Measurements from ENCODE around the gene TBL1XR1. TPM values are rescaled to one million over a fixed set of nuclear protein-coding genes. Genes with fewer than 3 reads are reported as not detected.

Gene TBL1XR1
- total and polyA plus RNA-seq, 2 of the 4 experiments (the other 2 are of a cell fraction) = 25.2 to 170 TPM

DNA sequence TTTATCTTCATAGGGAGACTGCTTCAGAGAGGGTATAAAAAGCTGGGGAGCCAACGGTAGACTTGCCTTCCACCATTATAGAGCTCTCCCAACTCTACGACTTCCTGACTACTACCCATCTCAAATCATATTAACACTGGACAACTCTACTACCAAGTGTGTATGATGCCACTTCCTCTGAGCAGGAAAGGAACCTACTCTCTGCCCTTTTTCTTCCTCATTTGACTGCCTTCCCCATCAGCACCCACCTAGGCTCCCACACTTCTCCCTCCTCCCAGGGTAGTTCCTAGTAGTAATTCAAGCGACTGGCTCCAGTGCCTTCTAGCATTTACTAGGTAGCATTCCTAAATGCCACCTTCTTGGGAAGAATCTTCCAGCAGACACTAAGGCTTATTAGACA lies 24.5 kb upstream of the TBL1XR1 start:
- no peak overlapping the region for H3K56ac ChIP-seq (ENCODE audit: extremely low read depth, insufficient read depth, low read length)
- H3K79me1 ChIP-seq (ENCODE audit: low read depth in 1 of 2, low read length in 2 of 2) = no peaks in the 10 kb centered on the region
- no peak overlapping the region for H2AFZ ChIP-seq (replicated peaks; ENCODE audit: low read length, poor library complexity)
- H2BK15ac ChIP-seq (ENCODE audit: low read depth, low read length) = no peak overlapping the region
- no peak overlapping the region for H3K27ac ChIP-seq (ENCODE audit: insufficient read depth, low read length)
- intact Hi-C loops (cut with micrococcal nuclease) = no loop called here
- CTCF ChIA-PET = no interaction called here
- H3K4me2 ChIP-seq (ENCODE audit: low read depth, low read length) = no peak overlapping the region
- no peak overlapping the region for H2AK9ac ChIP-seq (replicated peaks; ENCODE audit: low read depth, low read length, poor library complexity)
- H2BK20ac ChIP-seq (ENCODE audit: low read depth, low read length) = no peak overlapping the region
- no peaks in the 10 kb centered on the region for H3K9me1 ChIP-seq (ENCODE audit: insufficient read depth, low read length)
- POLR2A ChIA-PET (ENCODE audit: unreplicated experiment) = no interaction called here
- H3K36me3 ChIP-seq (ENCODE audit: control insufficient read depth, insufficient read depth, low read length) = no peaks in the 10 kb centered on the region
- H3K4me1 ChIP-seq (ENCODE audit: control insufficient read depth, insufficient read depth, low read length) = no peaks in the 10 kb centered on the region
- H3K4me3 ChIP-seq (ENCODE audit: insufficient read depth, low read depth, low read length) = no peak overlapping the region
- H3K23ac ChIP-seq (ENCODE audit: low read depth, low read length) = no peak overlapping the region
- H3K9ac ChIP-seq (ENCODE audit: low read depth, low read length) = no peak overlapping the region
- in situ Hi-C loops (cut with MboI; ENCODE audit: low sequenced_read_pairs) = no loop called here
- H3K14ac ChIP-seq (replicated peaks; ENCODE audit: low read depth, low read length) = no peak overlapping the region
- no peak overlapping the region for H3K18ac ChIP-seq (ENCODE audit: low read depth, low read length)
- dilution Hi-C loops (cut with HindIII; ENCODE audit: low sequenced_read_pairs, unreplicated experiment) = no loop called here
- TF ChIP-seq, protein P1, sequence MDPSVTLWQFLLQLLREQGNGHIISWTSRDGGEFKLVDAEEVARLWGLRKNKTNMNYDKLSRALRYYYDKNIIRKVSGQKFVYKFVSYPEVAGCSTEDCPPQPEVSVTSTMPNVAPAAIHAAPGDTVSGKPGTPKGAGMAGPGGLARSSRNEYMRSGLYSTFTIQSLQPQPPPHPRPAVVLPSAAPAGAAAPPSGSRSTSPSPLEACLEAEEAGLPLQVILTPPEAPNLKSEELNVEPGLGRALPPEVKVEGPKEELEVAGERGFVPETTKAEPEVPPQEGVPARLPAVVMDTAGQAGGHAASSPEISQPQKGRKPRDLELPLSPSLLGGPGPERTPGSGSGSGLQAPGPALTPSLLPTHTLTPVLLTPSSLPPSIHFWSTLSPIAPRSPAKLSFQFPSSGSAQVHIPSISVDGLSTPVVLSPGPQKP (IDR thresholded peaks at IDR 0.05; ENCODE audit: borderline replicate concordance, low read depth, low read length) = no peak
- TF ChIP-seq CTCF (conservative IDR thresholded peaks at IDR 0.05; ENCODE audit: low read depth, low read length) = no peak
- no peak for TF ChIP-seq USF2 (IDR thresholded peaks at IDR 0.05; ENCODE audit: low read depth, low read length)
- no peak for TF ChIP-seq MAZ (IDR thresholded peaks at IDR 0.05; ENCODE audit: borderline replicate concordance, low read depth, low read length)
- TF ChIP-seq POLR2A (IDR thresholded peaks at IDR 0.05; ENCODE audit: low read depth, low read length) = no peak
- TF ChIP-seq RAD21 (IDR thresholded peaks at IDR 0.05; ENCODE audit: low read length) = no peak
- no peak for TF ChIP-seq FOS (IDR thresholded peaks at IDR 0.05; ENCODE audit: low read depth, low read length)
- TF ChIP-seq RCOR1 (IDR thresholded peaks at IDR 0.05; ENCODE audit: insufficient replicate concordance, low read length) = no peak
- no peak for TF ChIP-seq CHD1 (IDR thresholded peaks at IDR 0.05; ENCODE audit: low read depth, low read length)
- TF ChIP-seq SMC3 (IDR thresholded peaks at IDR 0.05; ENCODE audit: low read depth, low read length) = no peak
- TF ChIP-seq MAFK (IDR thresholded peaks at IDR 0.05; ENCODE audit: low read depth, low read length) = no peak
- TF ChIP-seq BHLHE40 (IDR thresholded peaks at IDR 0.05; ENCODE audit: low read depth, low read length) = no peak
- no peak for TF ChIP-seq CEBPB (IDR thresholded peaks at IDR 0.05; ENCODE audit: low read depth, low read length)
- TF ChIP-seq MXI1 (IDR thresholded peaks at IDR 0.05; ENCODE audit: borderline replicate concordance, low read depth, low read length) = no peak
- TF ChIP-seq RFX5 (IDR thresholded peaks at IDR 0.05; ENCODE audit: low read depth, low read length) = no peak
- TF ChIP-seq NFE2L2 (IDR thresholded peaks at IDR 0.05; ENCODE audit: low read depth, low read length) = no peak
- no CpG with 5 or more reads among the region's 3 CpGs for WGBS, 2 experiments (ENCODE audit: extremely low coverage in 2 of 2, insufficient read length in 1 of 2)
- no peak overlapping the region for H4K91ac ChIP-seq (ENCODE audit: insufficient read depth, low read depth, low read length)
- H4K8ac ChIP-seq (ENCODE audit: low read depth in 2 of 2, low read length in 2 of 2) = no peak overlapping the region
- no peak overlapping the region for H2BK120ac ChIP-seq (ENCODE audit: low read depth, low read length)
- H2AK5ac ChIP-seq (ENCODE audit: low read depth, low read length) = no peak overlapping the region
- no peaks in the 10 kb centered on the region for H3K9me3 ChIP-seq (ENCODE audit: control insufficient read depth, insufficient read depth, low read length)
- H4K20me1 ChIP-seq (ENCODE audit: insufficient read depth, low read length) = no peaks in the 10 kb centered on the region
- no peak overlapping the region for H2BK5ac ChIP-seq (ENCODE audit: low read depth, low read length, poor library complexity, severe bottlenecking)
- BruUV-seq (replicated peaks) = no TSS peak
- no peak overlapping the region for H4K5ac ChIP-seq (ENCODE audit: low read depth, low read length)
- H3K4ac ChIP-seq (ENCODE audit: low read depth, low read length) = no peak overlapping the region
- H3K27me3 ChIP-seq (ENCODE audit: control insufficient read depth, insufficient read depth, low read length) = no peaks in the 10 kb centered on the region
- ATAC-seq (ENCODE audit: low read depth) (no peak), DNase-seq (no peak)

All from IMR-90 (cell line).